ENCODE results near the gene CD248. TPM values are rescaled to one million over a fixed set of nuclear protein-coding genes. Genes with fewer than 3 reads are reported as not detected.

CD248 gene
- total RNA-seq, 1 experiment from 2014 or later = 0.15 TPM

GRCh38 chr11:66331542-66332370 lies 14.9 kb upstream of the CD248 start:
- in situ Hi-C loops (cut with HindIII; ENCODE audit: low pct_unique_long_range_greater_than_20kb, low sequenced_read_pairs) = no loop called here
- intact Hi-C loops (cut with micrococcal nuclease; ENCODE audit: unreplicated experiment) = no loop called here
- Histone ChIP-seq H3K27ac (ENCODE audit: low read length) (no peak overlapping the region), H3K4me3 (ENCODE audit: low read depth in 2 of 2, low read length in 2 of 2) (no peak overlapping the region), H3K36me3 (ENCODE audit: control insufficient read depth, insufficient read depth, low read length) (no peaks in the 10 kb centered on the region), H3K9me3 (ENCODE audit: control insufficient read depth, insufficient read depth, low read depth, low read length) (no peaks in the 10 kb centered on the region), H3K27me3 (ENCODE audit: control insufficient read depth, insufficient read depth, low read length) (no peaks in the 10 kb centered on the region), H3K4me1 (ENCODE audit: control insufficient read depth, insufficient read depth, low read length) (peaks cover 27% of the 10 kb centered on the region)
- TF ChIP-seq, protein P1, sequence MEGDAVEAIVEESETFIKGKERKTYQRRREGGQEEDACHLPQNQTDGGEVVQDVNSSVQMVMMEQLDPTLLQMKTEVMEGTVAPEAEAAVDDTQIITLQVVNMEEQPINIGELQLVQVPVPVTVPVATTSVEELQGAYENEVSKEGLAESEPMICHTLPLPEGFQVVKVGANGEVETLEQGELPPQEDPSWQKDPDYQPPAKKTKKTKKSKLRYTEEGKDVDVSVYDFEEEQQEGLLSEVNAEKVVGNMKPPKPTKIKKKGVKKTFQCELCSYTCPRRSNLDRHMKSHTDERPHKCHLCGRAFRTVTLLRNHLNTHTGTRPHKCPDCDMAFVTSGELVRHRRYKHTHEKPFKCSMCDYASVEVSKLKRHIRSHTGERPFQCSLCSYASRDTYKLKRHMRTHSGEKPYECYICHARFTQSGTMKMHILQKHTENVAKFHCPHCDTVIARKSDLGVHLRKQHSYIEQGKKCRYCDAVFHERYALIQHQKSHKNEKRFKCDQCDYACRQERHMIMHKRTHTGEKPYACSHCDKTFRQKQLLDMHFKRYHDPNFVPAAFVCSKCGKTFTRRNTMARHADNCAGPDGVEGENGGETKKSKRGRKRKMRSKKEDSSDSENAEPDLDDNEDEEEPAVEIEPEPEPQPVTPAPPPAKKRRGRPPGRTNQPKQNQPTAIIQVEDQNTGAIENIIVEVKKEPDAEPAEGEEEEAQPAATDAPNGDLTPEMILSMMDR (IDR thresholded peaks at IDR 0.05) = no peak
- TF ChIP-seq TCF7L2 (IDR thresholded peaks at IDR 0.05; ENCODE audit: low read depth, low read length) (no peak), REST (IDR thresholded peaks at IDR 0.05; ENCODE audit: insufficient read depth in 1 of 2, low read depth in 2 of 2, low read length in 1 of 2) (no peak), POLR2AphosphoS5 (IDR thresholded peaks at IDR 0.05; ENCODE audit: low read depth, low read length) (no peak), SIN3A (IDR thresholded peaks at IDR 0.05; ENCODE audit: borderline replicate concordance, insufficient read depth, low read depth, low read length) (no peak)
- ATAC-seq (no peak), DNase-seq (ENCODE audit: low read depth, low spot score) (no peak)
- POLR2A ChIA-PET = no interaction called here
- BruUV-seq (replicated peaks) = no TSS peak
- CTCF ChIA-PET = interaction anchor here (1.6 kb wide), 1 partner anchor 20 kb away, joined by 6 read pairs; no protein-coding TSS in a partner anchor

GRCh38 chr11:66330931-66331330 lies 14.1 kb upstream of the CD248 start:
- Histone ChIP-seq H3K27ac (ENCODE audit: low read length) (no peak overlapping the region), H3K27me3 (ENCODE audit: control insufficient read depth, insufficient read depth, low read length) (no peaks in the 10 kb centered on the region), H3K36me3 (ENCODE audit: control insufficient read depth, insufficient read depth, low read length) (no peaks in the 10 kb centered on the region), H3K4me1 (ENCODE audit: control insufficient read depth, insufficient read depth, low read length) (peaks cover 28% of the 10 kb centered on the region), H3K4me3 (ENCODE audit: low read depth in 2 of 2, low read length in 2 of 2) (no peak overlapping the region), H3K9me3 (ENCODE audit: control insufficient read depth, insufficient read depth, low read depth, low read length) (no peaks in the 10 kb centered on the region)
- BruUV-seq (replicated peaks) = no TSS peak
- ChIA-PET POLR2A (no interaction called here), CTCF (interaction anchor here (1.6 kb wide), 1 partner anchor 19 kb away, joined by 6 read pairs; no protein-coding TSS in a partner anchor)
- DNase-seq (ENCODE audit: low read depth, low spot score) = no peak
- intact Hi-C loops (cut with micrococcal nuclease; ENCODE audit: unreplicated experiment) = no loop called here
- no peak for ATAC-seq
- no peak for TF ChIP-seq REST (IDR thresholded peaks at IDR 0.05; ENCODE audit: insufficient read depth in 1 of 2, low read depth in 2 of 2, low read length in 1 of 2)
- in situ Hi-C loops (cut with HindIII; ENCODE audit: low pct_unique_long_range_greater_than_20kb, low sequenced_read_pairs) = no loop called here

All from Panc1 (cell line).